ENCODE results near the gene PEX14. TPM values are rescaled to one million over a fixed set of nuclear protein-coding genes. Genes with fewer than 3 reads are reported as not detected.

PEX14 gene
- total RNA-seq, 6 experiments from 2014 or later: 23.1 to 28.4 (median 26.0) TPM

DNA sequence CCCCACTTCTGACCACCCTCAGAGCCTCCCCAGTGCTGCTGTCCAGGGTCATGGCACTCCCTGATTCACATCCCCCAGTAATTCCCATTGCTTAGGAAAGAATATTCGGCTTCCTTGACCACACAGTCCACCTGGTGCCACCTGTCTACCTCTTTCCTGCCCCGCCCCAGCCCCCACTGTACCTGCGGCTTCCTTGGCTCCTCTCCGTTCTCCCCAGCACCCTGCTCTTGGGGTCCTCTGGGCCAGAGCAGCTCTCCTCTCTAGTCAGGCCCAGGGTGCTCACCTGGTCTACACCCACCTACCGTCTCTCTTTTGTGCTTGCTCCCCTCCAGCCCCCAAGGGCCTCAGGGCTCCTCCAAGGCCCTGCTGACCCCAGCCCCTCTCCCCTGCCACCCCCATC lies 142.6 kb downstream of the PEX14 start:
- no peaks in the 10 kb centered on the region for H3K9me3 Mint-ChIP-seq
- H3K4me3 Mint-ChIP-seq: no peak overlapping the region
- no peaks in the 10 kb centered on the region for H3K36me3 Mint-ChIP-seq (ENCODE audit: low read depth)
- TF ChIP-seq, protein P1, sequence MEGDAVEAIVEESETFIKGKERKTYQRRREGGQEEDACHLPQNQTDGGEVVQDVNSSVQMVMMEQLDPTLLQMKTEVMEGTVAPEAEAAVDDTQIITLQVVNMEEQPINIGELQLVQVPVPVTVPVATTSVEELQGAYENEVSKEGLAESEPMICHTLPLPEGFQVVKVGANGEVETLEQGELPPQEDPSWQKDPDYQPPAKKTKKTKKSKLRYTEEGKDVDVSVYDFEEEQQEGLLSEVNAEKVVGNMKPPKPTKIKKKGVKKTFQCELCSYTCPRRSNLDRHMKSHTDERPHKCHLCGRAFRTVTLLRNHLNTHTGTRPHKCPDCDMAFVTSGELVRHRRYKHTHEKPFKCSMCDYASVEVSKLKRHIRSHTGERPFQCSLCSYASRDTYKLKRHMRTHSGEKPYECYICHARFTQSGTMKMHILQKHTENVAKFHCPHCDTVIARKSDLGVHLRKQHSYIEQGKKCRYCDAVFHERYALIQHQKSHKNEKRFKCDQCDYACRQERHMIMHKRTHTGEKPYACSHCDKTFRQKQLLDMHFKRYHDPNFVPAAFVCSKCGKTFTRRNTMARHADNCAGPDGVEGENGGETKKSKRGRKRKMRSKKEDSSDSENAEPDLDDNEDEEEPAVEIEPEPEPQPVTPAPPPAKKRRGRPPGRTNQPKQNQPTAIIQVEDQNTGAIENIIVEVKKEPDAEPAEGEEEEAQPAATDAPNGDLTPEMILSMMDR (IDR thresholded peaks at IDR 0.05): no peak
- peaks cover 2% of the 10 kb centered on the region for H3K27me3 Mint-ChIP-seq (ENCODE audit: insufficient read depth)
- H3K4me1 Mint-ChIP-seq (ENCODE audit: low read depth): no peaks in the 10 kb centered on the region
- no peak for DNase-seq
- no peak overlapping the region for H3K27ac Mint-ChIP-seq

DNA sequence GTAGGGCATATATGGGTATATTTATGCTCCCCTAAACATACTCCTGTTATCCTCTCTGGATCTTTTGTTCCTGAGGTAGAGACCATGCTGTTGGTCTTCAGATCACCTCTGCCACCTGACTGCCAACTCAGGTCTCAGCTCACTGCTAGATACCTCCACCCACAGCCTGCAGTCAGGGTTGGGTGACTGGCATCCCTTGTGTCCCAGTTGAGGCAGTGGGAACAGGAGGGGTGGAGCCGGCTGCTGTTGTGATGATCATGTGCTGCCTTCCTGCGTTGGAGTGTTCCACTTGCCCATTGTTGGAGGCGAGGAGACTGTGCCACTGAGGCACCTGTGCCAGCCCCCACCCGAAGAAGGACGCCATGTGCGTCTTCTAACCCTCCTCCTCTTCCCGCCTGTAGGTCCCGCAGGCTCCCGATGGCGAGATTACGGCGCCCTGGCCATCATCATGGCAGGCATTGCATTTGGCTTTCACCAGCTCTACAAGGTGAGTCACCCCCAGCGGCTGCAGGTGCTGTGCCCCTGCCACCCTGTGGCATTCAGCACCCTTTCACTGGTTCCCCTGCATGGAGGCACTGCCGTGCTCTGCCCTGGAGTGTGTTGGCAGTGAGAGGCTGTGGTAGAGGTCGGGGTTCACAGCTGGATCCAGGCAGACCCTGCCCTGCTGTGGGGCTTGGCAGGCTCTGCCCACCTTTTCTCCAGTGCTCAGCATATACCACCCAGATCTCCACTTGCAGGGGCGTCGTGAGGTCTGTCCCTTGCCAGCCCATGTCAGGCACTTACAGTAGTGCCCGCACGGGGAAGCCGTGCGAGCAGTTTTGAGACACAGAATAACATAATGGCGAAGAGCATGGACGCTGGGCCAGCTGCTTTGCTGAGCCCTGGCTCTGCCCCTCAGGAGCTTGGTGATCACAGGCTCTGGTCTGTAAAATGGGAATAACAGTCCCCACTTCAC lies 143.5 kb downstream of the PEX14 start:
- H3K9me3 Mint-ChIP-seq: no peaks in the 10 kb centered on the region
- H3K27me3 Mint-ChIP-seq (ENCODE audit: insufficient read depth): peaks cover 2% of the 10 kb centered on the region
- TF ChIP-seq, protein P1 (IDR thresholded peaks at IDR 0.05): no peak
- H3K4me1 Mint-ChIP-seq (ENCODE audit: low read depth): no peaks in the 10 kb centered on the region
- H3K36me3 Mint-ChIP-seq (ENCODE audit: low read depth): no peaks in the 10 kb centered on the region
- H3K4me3 Mint-ChIP-seq: no peak overlapping the region
- DNase-seq: no peak
- no peak overlapping the region for H3K27ac Mint-ChIP-seq

DNA sequence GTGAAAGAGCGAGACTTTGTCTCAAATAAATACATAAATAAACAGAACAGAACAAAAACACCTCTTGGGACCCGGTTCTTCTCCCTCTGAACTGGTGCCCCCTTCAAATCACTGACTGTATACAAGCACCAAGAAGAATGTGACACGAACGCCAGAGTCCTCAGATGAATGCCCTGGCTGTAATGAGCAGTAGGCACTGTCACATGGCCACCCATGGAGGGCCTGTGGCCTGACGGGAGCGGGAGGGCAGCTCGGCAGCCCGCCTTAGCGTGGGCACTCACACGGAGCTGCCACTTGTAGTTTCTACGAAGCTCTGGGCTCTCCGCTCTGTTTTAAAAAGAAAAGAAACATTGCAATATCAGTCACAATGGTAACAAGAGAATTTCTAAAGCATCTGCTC lies 146.0 kb downstream of the PEX14 start:
- TF ChIP-seq, protein P1 (IDR thresholded peaks at IDR 0.05): no peak
- H3K4me3 Mint-ChIP-seq: no peak overlapping the region
- no peaks in the 10 kb centered on the region for H3K36me3 Mint-ChIP-seq (ENCODE audit: low read depth)
- DNase-seq: no peak
- H3K4me1 Mint-ChIP-seq (ENCODE audit: low read depth): no peaks in the 10 kb centered on the region
- H3K27ac Mint-ChIP-seq: no peak overlapping the region
- no peaks in the 10 kb centered on the region for H3K9me3 Mint-ChIP-seq
- no peaks in the 10 kb centered on the region; the same call in none of the 2 replicates for H3K27me3 Mint-ChIP-seq (ENCODE audit: insufficient read depth)

DNA sequence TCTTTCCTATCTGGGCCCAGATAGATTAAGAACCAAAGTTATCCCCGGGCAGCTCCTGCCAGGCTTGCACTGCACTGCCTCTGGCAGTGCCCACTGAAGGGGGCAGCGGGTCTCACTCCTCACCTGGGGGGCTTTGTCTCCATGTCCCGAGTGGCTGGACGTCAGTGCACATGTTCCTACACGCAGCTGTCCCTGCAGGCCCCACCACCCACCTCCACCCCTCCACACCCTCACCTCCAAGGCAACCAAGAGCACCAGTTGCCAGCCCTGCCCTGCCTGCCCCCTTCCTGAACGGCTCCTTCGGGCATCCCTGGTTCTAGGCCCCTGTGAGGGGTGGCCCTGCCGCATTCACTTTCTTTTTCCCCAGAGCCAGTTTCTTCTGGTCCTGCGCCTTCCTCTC lies 147.2 kb downstream of the PEX14 start:
- H3K27me3 Mint-ChIP-seq (ENCODE audit: insufficient read depth): no peaks in the 10 kb centered on the region; the same call in none of the 2 replicates
- H3K4me1 Mint-ChIP-seq (ENCODE audit: low read depth): no peaks in the 10 kb centered on the region
- TF ChIP-seq, protein P1 (IDR thresholded peaks at IDR 0.05): no peak
- H3K9me3 Mint-ChIP-seq: no peaks in the 10 kb centered on the region
- H3K36me3 Mint-ChIP-seq (ENCODE audit: low read depth): no peaks in the 10 kb centered on the region
- no peak for DNase-seq
- H3K4me3 Mint-ChIP-seq: no peak overlapping the region
- no peak overlapping the region for H3K27ac Mint-ChIP-seq

DNA sequence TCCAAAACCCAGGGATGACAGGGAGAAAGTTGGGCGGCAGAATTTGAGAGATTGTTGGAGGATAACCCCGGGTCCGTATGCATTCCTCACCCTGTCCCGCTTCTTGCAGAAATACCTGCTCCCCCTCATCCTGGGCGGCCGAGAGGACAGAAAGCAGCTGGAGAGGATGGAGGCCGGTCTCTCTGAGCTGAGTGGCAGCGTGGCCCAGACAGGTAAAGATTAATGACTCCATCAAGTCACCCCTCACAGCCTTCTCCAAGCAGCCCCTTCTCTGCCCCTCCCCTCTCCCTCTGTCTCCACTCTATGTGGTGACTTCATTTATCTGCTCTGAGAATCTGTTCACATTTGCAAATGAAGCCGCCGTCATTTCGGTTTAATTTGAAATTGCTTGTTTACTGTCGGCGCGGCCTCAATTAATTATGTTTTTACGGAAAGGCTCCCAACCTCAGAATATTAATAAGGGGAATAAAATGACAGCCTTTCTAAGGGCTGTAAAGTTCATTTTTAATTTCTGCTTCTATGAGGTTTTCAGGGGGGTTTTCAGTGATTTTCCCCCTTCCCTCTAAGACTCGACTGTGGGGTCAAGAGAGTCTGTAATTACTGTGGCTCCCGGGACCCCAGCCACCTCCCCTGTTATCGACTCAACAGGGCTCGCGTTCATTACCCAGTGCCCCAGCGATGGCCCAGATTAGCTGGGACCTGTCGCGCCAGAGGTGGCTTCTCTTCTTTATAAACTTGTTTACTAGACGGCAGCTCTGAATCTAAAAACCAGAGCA lies 148.3 kb downstream of the PEX14 start:
- H3K27me3 Mint-ChIP-seq (ENCODE audit: insufficient read depth): no peaks in the 10 kb centered on the region; the same call in none of the 2 replicates
- H3K4me3 Mint-ChIP-seq: no peak overlapping the region
- H3K9me3 Mint-ChIP-seq: no peaks in the 10 kb centered on the region
- DNase-seq: no peak
- H3K36me3 Mint-ChIP-seq (ENCODE audit: low read depth): no peaks in the 10 kb centered on the region
- no peak overlapping the region for H3K27ac Mint-ChIP-seq
- TF ChIP-seq, protein P1 (IDR thresholded peaks at IDR 0.05): no peak
- H3K4me1 Mint-ChIP-seq (ENCODE audit: low read depth): no peaks in the 10 kb centered on the region

Data from HFFc6 (cell line).